Hepatocyte (in vitro differentiated cells): Measurements from ENCODE around the gene CMIP.

Experiments used
- CTCF ChIP-seq: fragments of 200-600 bp; sonication (generic); IDR thresholded peaks from 2 replicates; pipeline ENCODE4 v1.5.1; 2016; ENCODE audit warnings: antibody characterized with exemption, mild to moderate bottlenecking; ENCODE audit not compliant: poor library complexity
- EZH2phosphoT487 ChIP-seq: fragments of 200-600 bp; sonication (generic); IDR thresholded peaks from one replicate; pipeline ENCODE4 v1.6.1; 2018; ENCODE audit warnings: antibody characterized with exemption, mild to moderate bottlenecking, low read depth, moderate library complexity; ENCODE audit not compliant: unreplicated experiment, severe bottlenecking

DNA sequence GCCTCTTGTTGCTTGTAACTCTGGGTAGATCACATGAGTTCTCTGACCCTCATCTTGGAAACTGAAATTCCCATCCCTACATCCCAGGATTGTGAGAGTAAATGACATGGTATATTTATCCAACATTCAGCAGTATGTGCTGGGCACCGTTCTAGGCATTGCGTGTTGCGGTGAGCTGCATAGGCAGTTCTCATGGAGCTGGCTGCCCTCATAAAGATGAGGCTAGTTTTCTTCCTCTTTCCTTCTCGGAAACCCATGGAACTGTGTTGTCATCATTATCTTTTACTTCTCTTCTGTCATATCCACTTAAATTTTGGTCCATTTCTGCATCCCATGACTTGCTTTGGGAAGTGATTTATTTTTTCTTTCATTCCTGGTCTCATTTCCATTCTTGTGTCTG lies 17.2 kb downstream of the CMIP start:
- TF ChIP-seq CTCF = no peak
- no peak for TF ChIP-seq EZH2phosphoT487
